ENCODE results near the gene FAXDC2.

DNA sequence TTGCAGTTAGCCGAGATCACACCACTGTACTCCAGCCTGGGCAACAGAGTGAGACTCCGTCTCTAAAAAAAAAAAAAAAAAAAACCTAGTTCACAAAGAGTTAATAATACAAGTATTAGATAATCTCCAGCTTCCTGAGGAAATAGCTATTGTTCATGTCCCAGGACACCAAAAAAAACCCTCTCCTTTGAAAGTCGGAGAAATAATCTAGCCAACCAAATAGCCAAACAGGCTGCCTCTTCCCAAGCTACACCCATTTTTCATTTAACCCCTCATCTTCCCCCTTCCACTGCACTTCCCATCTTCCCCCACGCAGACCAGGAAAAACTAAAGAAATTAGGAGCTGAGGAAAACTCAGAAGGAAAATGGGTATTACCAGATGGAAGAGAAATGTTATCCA is 31.6 kb upstream of the FAXDC2 start:
- no peak for TF ChIP-seq EZH2 (IDR thresholded peaks at IDR 0.05; ENCODE audit: insufficient read depth, low read length)
- TF ChIP-seq, protein P1, sequence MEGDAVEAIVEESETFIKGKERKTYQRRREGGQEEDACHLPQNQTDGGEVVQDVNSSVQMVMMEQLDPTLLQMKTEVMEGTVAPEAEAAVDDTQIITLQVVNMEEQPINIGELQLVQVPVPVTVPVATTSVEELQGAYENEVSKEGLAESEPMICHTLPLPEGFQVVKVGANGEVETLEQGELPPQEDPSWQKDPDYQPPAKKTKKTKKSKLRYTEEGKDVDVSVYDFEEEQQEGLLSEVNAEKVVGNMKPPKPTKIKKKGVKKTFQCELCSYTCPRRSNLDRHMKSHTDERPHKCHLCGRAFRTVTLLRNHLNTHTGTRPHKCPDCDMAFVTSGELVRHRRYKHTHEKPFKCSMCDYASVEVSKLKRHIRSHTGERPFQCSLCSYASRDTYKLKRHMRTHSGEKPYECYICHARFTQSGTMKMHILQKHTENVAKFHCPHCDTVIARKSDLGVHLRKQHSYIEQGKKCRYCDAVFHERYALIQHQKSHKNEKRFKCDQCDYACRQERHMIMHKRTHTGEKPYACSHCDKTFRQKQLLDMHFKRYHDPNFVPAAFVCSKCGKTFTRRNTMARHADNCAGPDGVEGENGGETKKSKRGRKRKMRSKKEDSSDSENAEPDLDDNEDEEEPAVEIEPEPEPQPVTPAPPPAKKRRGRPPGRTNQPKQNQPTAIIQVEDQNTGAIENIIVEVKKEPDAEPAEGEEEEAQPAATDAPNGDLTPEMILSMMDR (IDR thresholded peaks at IDR 0.05; ENCODE audit: insufficient read depth, low read depth, low read length), result no peak
